ENCODE measurements around the gene POC1A.

POC1A gene

GRCh38 chr3:52154135-52155094 is at the start of gene POC1A:
POC1A (minus strand) TSS chr3:52154423; CDS start chr3:52154372, 51 bp downstream.
- in situ Hi-C loops (cut with MboI; ENCODE audit: low sequenced_read_pairs) = no loop called here

GRCh38 chr3:52203701-52204100 is 49.5 kb upstream of the POC1A start:
- in situ Hi-C loops (cut with MboI; ENCODE audit: low sequenced_read_pairs) = no loop called here

DNA sequence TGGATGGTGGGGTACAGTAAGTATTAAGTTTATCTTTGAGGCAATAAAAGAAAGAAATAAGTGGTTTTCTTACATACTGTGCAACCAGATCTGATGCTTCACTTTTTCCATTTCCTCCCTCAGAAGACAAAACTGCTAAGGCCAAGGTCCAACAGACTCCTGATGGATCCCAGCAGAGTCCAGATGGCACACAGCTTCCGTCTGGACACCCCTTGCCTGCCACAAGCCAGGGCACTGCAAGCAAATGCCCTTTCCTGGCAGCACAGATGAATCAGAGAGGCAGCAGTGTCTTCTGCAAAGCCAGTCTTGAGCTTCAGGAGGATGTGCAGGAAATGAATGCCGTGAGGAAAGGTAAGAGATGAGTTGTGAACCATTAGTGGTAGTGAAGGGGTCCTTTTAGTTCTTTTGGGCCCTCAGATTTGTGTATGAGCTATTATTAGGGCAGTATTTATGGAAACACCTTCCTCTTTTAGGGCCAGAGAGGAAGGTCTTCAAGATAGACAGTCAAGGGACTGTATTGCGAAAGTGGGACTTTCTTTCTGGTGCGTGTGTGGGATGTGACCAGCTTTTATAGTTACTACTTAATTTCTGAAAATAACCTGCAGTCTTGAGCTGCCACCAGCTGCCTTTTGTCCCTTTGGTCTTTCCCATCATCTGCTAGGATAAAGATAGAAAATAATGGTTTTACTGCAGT is 48.3 kb upstream of the POC1A start:
- in situ Hi-C loops (cut with MboI; ENCODE audit: low sequenced_read_pairs) = no loop called here

DNA sequence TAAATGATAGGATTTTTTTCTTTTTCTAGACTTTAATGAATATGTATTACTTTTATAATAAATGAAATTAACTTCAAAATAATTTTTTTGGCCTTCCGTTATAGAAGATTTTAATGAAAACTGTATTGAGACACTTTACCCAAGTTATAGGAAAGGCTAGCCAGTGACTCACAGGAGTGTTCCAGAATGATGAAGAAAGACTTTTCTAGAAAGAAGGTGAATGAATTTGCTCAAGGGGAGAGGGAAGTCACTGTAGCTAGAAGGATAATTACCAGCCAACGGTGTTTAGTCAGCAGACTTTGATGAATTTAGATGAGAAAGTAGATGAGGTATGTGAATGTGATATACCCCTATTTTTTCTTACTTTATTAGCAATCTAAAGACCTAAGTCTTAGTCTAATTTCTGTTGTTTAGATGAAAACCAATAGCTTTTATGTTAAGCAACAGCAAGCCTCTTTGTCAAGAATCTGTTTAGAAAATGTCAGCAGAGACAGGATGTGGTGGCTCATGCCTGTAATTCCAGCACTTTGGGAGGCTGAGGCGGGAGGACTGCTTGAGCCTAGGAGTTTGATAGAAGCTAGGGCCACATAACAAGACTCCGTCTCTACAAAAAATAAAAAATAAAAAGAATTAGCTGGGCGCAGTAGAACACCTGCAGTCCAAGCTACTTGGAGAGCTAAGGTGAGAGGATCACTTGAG is 46.9 kb upstream of the POC1A start:
- in situ Hi-C loops (cut with MboI; ENCODE audit: low sequenced_read_pairs) = no loop called here

DNA sequence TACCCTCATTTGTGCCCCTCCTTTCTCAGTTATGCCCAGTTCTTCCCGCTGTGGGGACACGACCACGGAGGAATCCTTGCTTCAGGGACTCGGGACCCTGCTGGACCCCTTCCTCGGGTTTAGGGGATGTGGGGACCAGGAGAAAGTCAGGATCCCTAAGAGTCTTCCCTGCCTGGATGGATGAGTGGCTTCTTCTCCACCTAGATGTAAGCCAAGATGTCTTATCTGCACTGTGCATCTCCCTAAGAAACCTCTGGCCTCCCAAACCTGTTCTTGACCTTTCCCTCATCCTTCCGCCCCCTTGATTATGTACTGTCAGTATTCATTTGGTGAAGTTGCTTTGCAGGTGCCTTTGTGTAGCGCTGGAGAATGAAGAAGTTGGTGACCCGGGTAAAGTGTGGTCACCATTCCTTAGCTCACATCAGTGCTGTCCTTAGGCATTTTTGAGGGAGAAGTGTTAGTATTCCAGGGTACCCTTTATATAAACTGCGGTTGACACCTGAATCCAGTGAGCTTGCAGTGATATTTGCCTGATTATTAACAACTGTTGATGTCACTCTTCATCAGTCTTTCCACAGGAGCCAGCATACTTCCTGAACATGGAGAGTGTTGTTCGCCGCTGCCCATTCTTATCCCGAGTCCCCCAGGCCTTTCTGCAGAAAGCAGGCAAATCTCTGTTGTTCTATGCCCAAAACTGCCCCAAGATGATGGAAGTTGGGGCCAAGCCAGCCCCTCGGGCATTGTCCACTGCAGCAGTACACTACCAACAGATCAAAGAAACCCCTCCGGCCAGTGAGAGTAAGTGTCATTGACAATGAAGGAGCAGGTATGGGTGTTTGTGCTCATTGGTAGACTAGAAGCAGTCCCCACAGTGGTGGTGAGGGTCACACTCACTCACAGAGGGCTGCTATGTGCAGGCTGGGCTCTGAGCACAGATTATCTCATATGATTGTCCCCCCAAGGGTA is 44.7 kb upstream of the POC1A start:
- in situ Hi-C loops (cut with MboI; ENCODE audit: low sequenced_read_pairs) = no loop called here

GRCh38 chr3:52197842-52198625 is 43.8 kb upstream of the POC1A start, which contains the start of gene ALAS1:
ALAS1 (plus strand) TSS chr3:52198160; CDS start chr3:52199242, 1,082 bp downstream.
- in situ Hi-C loops (cut with MboI; ENCODE audit: low sequenced_read_pairs) = no loop called here

DNA sequence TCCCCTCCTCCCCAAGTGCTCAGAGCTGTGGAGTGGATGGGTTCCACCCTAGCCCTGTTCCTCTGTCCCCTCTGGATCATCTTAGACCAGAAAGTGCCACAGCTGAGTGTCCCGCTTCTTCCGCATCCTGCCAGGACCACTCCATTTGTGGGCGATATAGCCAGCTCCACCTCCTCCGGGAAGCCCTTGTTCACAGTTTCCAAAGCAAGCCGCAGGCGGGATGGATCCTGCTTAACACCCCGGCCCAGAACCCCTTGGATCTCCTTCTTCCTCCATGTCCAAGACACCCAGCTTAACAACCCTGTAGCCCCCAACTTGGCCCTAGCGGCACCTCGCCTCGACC is 43.2 kb upstream of the POC1A start:
- in situ Hi-C loops (cut with MboI; ENCODE audit: low sequenced_read_pairs) = no loop called here

- in situ Hi-C loops (cut with MboI; ENCODE audit: low sequenced_read_pairs) = no loop called here
These were observed 42.8 kb upstream of the POC1A start for GRCh38 chr3:52196977-52197376.

GRCh38 chr3:52195823-52196331 is 41.7 kb upstream of the POC1A start:
- in situ Hi-C loops (cut with MboI; ENCODE audit: low sequenced_read_pairs) = no loop called here

DNA sequence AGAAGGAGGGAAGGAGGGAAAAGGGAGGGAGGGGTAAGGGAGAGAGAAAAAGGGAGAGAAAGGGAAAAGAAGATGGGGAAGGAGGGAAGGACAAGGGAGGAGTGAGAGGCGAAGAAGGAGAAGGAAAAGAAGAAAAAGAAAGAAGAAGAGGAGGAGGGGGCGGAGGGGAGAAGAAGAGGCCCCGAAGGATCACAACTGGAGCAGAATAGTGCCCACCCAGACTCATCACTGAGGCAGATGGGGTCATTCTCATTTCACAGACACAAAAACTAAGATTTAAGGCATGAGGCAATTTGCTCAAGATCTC is 41.0 kb upstream of the POC1A start:
- in situ Hi-C loops (cut with MboI; ENCODE audit: low sequenced_read_pairs) = no loop called here

GRCh38 chr3:52194485-52195290 is 40.5 kb upstream of the POC1A start:
- in situ Hi-C loops (cut with MboI; ENCODE audit: low sequenced_read_pairs) = no loop called here

DNA sequence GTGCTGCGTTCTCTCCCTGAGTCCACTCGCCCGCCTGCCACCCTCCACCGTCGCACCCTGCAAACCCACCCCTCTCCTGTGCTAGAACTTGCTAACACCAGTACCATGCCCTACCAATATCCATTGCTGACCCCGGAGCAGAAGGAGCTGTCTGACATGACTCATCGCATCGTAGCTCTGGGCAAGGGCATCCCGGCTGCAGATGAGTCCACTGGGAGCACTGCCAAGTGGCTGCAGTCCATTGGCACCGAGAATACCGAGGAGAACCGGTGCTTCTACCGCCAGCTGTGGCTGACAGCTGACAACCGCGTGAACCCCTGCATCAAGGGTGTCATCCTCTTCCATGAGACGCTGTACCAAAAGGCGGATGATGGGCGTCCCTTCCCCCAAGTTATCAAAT is 38.8 kb upstream of the POC1A start:
- in situ Hi-C loops (cut with MboI; ENCODE audit: low sequenced_read_pairs) = no loop called here

GRCh38 chr3:52191663-52192062 is 37.4 kb upstream of the POC1A start:
- in situ Hi-C loops (cut with MboI; ENCODE audit: low sequenced_read_pairs) = no loop called here

DNA sequence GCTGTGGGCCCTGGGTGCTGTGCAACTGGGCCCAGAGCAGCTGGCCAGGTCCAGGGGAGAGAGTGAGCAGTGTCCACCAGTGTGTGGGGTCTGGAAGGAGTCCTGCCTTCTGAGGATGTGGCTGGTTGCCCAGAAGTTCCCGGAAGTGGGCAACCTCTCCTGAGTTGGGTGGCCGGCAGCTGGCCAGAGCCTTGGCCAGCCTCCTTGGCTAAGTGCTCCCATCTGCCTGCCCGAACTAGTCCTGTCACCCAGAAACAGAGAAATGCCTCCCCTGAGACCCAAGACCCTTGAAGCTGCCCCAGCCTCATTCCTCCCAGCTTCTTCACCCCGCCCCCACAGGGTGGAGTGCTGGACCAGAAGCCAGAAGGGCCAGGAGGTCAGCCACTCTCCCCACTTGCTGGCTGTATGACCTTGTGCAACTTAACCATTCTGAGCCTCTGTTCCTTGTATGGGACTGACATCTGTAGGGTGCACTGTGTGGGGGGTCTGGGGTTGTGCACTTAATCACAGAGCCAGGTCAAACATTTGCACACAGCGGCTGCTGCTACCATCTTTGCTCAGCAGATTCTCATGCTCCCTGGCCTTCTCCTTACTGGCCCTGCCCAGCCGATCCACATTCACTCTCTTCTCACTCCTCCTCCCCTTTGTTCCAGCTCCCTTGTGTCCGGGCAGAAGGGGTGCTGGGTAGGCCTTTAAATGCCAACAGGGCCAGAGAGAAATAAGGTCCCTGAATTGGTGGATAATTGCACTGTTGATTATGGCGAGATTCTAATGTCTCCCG is 36.3 kb upstream of the POC1A start:
- in situ Hi-C loops (cut with MboI; ENCODE audit: low sequenced_read_pairs) = no loop called here

DNA sequence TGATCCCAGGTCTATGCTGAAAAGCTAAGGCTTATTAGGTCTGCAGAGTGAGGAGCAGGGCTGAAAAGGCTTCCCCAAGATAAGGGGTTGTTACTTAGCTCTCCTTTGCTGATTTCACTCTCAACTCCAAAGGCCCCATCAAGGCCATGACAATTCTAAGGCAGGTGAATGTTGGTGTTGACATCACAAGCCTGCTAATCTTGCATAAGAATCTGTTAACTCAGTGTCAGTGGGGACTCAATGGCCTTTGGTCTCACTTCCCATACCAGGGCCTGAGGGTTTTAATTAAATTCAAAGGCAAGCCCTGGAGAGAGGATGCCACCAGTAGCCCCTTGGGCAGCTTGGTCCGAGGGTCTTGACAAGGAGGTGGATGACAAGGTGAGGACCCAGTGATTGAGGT is 34.3 kb upstream of the POC1A start:
- in situ Hi-C loops (cut with MboI; ENCODE audit: low sequenced_read_pairs) = no loop called here

GRCh38 chr3:52186729-52187128 is 32.5 kb upstream of the POC1A start:
- in situ Hi-C loops (cut with MboI; ENCODE audit: low sequenced_read_pairs) = no loop called here

DNA sequence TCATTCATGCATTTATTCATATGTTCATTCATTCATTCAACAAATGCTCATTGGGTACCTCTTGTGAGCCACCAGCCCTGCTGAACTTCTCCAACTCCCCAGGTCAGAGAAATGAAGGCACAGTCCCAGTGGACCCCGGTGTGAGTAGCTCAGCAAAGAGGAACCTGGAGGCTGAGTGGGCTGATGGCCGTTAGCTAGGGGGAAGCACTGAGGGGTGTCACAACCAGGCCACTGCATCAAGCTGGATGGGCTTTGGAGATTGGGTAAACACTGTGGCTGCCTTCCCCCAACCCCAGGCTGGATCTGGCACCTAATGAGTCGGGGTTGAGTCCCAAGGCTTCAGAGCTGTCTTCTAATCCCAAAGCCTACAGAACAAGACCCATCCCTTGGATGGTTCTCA is 31.6 kb upstream of the POC1A start:
- in situ Hi-C loops (cut with MboI; ENCODE audit: low sequenced_read_pairs) = no loop called here

DNA sequence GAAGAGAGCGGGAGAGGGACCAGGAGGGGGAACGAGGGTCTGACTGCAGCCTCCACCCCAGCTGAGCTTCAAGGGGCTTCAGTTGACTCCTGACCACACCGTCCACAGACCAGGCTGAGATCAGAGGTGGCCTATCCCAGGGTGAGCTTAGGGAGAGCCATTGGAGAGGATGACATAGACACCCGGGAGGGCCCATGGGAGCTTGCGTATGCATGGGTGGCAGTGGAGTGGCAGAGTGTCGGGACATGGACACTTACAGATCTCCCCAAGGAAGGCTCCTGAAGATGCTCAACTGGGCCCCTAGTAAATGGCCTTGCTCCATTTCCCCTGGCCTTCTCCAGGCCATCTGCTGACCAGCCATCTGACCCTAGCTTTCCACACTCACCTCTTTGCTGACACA is 31.1 kb upstream of the POC1A start:
- in situ Hi-C loops (cut with MboI; ENCODE audit: low sequenced_read_pairs) = no loop called here

Measured in HL-60/S4 (cell line).